Central memory CD8-positive, alpha-beta T cell (primary cell): ENCODE measurements around the gene AKR1E2.
"Not testable (repeated sequence)": the region's sequence is repeated elsewhere in the genome, so short reads cannot be mapped to it uniquely, and the experiment has no call there.

Experiments
- ATAC-seq: fragments of 150-1000 bp; cut with Tn5 transposase; replicated peaks from 2 replicates; pipeline ENCODE4 v1.10.0; 2022; ENCODE audit warnings: mild to moderate bottlenecking, moderate FRiP score, moderate number of reproducible peaks; ENCODE audit not compliant: poor library complexity, severe bottlenecking; ENCODE audit errors: extremely low read depth
- DNase-seq, 2 donors: peaks; one replicate each; pipeline ENCODE4 v3.0.0; 2021; ENCODE audit warnings: low spot score in 2 of 2
- H3K27ac Mint-ChIP-seq: one replicate; pipeline ENCODE4 v1.8.0; 2022; ENCODE audit warnings: low read depth, mild to moderate bottlenecking, moderate library complexity, mixed read lengths
- H3K27me3 Mint-ChIP-seq: one replicate; pipeline ENCODE4 v1.8.0; 2022; ENCODE audit warnings: mixed read lengths
- H3K36me3 Mint-ChIP-seq: one replicate; pipeline ENCODE4 v1.8.0; 2022; ENCODE audit warnings: mild to moderate bottlenecking, moderate library complexity, mixed read lengths; ENCODE audit not compliant: insufficient read depth
- H3K4me1 Mint-ChIP-seq: one replicate; pipeline ENCODE4 v1.8.0; 2022; ENCODE audit warnings: mixed read lengths
- H3K4me3 Mint-ChIP-seq: one replicate; pipeline ENCODE4 v1.8.0; 2022; ENCODE audit warnings: mild to moderate bottlenecking, moderate library complexity, mixed read lengths
- H3K9me3 Mint-ChIP-seq: one replicate; pipeline ENCODE4 v1.8.0; 2022; ENCODE audit warnings: mixed read lengths

AKR1E2 gene

DNA sequence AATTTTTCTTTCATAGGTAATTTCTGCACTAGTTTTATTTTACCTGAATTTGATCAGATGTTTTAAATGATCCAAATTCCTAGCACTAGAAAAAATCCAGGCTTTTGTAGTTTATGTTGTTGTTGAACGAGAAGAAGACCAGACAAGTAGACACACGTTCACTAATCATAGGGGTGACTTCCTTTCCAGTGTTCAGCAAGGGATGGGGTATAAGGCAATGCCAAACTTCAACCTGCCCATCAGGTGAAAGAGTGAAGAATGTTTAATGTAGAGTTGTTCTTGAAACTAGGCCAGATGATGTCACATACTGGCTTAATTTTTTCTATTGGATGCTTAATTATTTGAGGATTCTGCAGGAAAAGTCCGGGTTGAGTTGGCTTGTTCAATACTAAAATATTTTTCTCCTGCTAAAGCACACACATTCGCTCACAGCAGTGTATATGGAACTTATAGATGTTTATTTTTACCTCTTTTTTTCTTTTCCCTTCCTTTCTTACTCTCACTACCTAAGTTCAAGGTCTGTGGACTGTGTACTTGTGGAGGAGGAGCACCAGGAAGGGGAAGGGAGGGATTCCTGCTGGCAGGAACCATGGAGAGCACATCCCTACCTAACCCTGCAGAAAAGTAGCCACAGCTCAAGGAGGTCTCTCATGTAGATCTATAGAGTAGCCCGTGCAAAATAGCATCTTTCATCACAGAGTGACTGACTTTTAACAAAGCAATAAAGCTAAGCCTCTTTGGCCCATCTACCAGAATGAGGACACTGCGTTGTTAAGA lies 23.1 kb upstream of the AKR1E2 start:
- Mint-ChIP-seq H3K4me3 (no peak overlapping the region), H3K4me1 (no peaks in the 10 kb centered on the region), H3K36me3 (no peaks in the 10 kb centered on the region), H3K27me3 (peaks cover 65% of the 10 kb centered on the region), H3K27ac (no peak overlapping the region), H3K9me3 (no peaks in the 10 kb centered on the region)
- DNase-seq, result no peak
- ATAC-seq, result no peak

DNA sequence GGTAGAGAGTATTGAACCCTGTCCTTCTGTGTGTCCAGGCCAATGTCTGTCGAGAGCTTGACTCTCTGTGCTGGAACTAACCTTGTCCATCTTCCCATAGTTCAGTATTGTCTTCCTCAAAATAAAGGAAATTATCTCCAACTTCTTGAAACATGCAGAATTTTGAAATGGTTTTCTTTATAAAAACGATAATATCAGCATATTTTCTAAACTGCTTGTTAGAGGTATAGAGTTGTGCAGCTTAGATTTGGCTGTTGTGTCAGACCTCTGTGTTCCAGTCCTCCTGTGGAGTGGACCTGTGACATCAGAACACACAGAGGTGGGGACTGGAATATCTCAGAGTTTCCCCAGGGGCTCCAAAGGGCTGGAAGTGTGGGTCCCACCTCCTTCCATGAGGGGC lies 22.2 kb upstream of the AKR1E2 start:
- H3K4me3 Mint-ChIP-seq, result no peak overlapping the region
- H3K27me3 Mint-ChIP-seq, result peaks cover 65% of the 10 kb centered on the region
- no peak overlapping the region for H3K27ac Mint-ChIP-seq
- ATAC-seq (no peak), DNase-seq (no peak)
- no peaks in the 10 kb centered on the region for H3K36me3 Mint-ChIP-seq
- no peaks in the 10 kb centered on the region for H3K4me1 Mint-ChIP-seq
- no peaks in the 10 kb centered on the region for H3K9me3 Mint-ChIP-seq

DNA sequence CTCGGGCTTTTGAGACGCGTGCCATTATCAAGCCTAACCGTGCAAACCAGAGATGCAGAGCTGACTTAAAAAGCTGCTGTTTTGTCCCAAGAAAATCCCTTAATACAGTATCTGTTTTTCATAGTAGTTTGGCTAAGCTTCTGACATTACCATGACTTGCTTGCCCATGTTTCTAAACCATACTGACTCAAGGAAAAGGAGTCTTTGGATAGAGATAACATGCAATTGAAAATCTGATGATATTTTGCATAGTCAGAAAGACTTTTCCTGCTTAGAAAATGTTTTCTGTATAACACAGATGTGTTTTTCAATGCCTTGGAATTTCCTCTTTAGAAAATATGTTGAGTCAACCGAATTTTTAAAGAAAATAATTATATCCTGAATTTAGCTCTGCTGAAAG lies 21.5 kb upstream of the AKR1E2 start:
- DNase-seq (no peak), ATAC-seq (no peak)
- Mint-ChIP-seq H3K9me3 (no peaks in the 10 kb centered on the region), H3K27ac (no peak overlapping the region), H3K36me3 (no peaks in the 10 kb centered on the region), H3K4me3 (no peak overlapping the region), H3K4me1 (no peaks in the 10 kb centered on the region), H3K27me3 (peaks cover 65% of the 10 kb centered on the region)

DNA sequence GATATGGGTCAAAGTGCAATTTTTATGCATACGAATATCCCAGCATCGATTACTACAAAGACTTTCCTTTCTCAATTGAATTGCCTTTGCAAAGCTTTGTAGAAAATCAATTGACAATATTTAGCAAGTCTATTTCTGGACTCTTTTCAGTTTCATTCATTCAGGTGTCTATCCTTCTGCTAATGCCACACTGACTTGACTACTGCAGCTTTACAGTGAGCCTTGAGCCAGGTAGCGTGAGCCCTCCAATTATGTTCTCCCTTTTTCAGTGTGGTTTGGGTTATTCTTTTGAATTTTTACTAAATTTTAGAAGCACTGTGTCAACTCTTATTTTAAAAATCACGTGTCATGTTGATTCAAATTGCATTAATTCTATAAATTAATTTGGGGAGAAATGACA lies 19.5 kb upstream of the AKR1E2 start:
- Mint-ChIP-seq H3K27me3 (peaks cover 64% of the 10 kb centered on the region), H3K9me3 (no peaks in the 10 kb centered on the region), H3K27ac (no peak overlapping the region), H3K4me1 (no peaks in the 10 kb centered on the region), H3K4me3 (no peak overlapping the region), H3K36me3 (no peaks in the 10 kb centered on the region)
- DNase-seq, result no peak
- no peak for ATAC-seq

DNA sequence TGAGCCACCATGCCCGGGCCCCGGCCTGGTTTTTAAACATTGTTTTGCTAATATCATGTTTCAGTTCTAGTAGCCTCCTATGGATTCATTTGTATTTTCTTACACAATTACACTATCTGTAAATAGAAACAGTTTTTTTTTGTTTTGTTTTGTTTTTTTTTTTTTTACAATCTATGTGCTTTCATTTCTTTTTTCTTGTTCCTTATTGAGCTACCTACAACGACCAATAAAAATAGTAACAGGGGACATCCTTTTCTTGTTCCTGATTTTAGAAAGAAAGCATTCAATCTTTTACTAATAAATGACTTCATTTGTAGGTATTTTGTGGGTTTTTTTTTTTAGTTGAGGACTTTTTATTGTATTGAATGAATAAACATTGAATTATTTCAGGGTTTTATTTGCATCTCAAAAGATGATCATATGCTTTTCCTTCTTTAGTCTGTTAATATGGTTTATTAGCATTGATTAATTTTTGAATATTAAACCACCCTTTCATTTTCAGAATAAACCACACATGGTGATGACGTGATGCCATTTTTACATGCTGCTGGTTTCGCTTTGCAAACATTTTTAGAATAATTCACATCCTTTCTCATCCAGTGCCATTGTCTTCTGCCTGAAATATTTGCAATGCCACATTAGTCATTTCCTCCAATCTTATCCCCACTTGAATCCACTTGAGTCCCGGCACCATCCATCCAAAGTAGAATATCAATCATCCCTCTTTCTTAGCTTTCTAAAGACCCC lies 18.1 kb upstream of the AKR1E2 start:
- H3K27ac Mint-ChIP-seq, result no peak overlapping the region
- no peaks in the 10 kb centered on the region for H3K36me3 Mint-ChIP-seq
- no peak overlapping the region for H3K4me3 Mint-ChIP-seq
- ATAC-seq, result no peak
- H3K9me3 Mint-ChIP-seq, result no peaks in the 10 kb centered on the region
- H3K27me3 Mint-ChIP-seq, result peaks cover 59% of the 10 kb centered on the region
- no peaks in the 10 kb centered on the region for H3K4me1 Mint-ChIP-seq
- DNase-seq, result no peak

DNA sequence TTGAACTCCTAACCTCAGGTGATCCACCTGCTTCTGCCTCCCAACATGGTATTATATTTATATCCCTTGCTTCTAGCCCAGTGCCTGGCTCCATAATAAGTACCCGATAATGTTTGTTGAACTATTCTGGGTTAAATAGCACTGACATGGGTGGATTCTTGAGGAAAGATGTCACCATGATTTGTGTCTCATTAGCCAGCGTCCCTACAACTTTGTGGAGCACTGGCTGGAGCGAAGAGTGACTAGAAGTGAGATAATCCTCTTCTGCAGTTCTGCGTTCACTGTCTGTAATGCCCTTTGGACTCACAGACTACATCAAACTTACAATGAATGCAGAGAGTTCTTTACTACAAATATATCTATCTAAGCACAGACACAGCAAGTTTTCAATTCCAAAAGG lies 16.9 kb upstream of the AKR1E2 start:
- Mint-ChIP-seq H3K4me3 (no peak overlapping the region), H3K36me3 (no peaks in the 10 kb centered on the region), H3K27ac (no peak overlapping the region), H3K4me1 (no peaks in the 10 kb centered on the region), H3K9me3 (no peaks in the 10 kb centered on the region), H3K27me3 (peaks cover 50% of the 10 kb centered on the region)
- DNase-seq (no peak), ATAC-seq (no peak)

DNA sequence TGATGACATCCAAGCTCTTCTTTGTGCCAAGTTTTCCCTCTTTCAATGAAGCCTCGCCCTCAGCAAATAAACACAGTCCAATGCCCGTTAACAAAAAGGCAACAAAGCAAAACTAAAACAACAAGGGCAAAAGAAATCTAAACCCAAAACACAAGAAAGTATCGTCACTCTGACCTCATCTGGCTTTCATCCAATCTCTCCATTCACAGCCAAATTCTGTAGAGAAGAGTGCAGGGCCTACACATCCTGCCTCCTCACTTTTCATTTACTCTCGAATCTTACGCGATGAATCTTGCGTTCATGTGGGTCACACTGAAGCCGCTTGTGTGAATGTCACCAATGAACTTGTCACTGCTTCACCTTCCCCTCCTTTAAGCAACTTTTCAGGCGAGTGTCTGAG lies 15.9 kb upstream of the AKR1E2 start:
- DNase-seq, result no peak
- Mint-ChIP-seq H3K4me1 (no peaks in the 10 kb centered on the region), H3K4me3 (no peak overlapping the region), H3K27me3 (peaks cover 41% of the 10 kb centered on the region), H3K27ac (no peak overlapping the region), H3K9me3 (no peaks in the 10 kb centered on the region), H3K36me3 (no peaks in the 10 kb centered on the region)
- no peak for ATAC-seq

DNA sequence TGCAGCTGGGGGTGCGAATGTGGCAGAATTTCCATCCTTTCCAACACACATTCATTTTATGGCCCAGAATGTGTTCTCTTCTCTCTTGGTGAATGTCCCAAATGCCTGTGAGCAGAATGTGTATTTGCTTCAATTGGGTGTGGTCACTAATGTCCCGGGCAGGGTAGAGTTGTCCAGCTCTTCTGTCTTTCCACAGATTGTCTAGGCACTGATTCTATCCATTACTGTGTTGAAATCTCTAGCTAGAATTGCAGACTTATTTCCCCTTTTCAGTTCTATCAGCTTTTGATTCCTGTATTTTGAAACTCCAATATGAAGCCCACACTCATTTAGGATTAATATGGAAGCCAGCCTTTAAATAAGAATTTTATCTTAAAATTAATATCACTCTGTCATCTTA lies 14.0 kb upstream of the AKR1E2 start:
- Mint-ChIP-seq H3K4me1 (no peaks in the 10 kb centered on the region), H3K36me3 (no peaks in the 10 kb centered on the region), H3K27ac (no peak overlapping the region), H3K27me3 (peaks cover 28% of the 10 kb centered on the region), H3K4me3 (no peak overlapping the region), H3K9me3 (no peaks in the 10 kb centered on the region)
- DNase-seq (no peak), ATAC-seq (no peak)

DNA sequence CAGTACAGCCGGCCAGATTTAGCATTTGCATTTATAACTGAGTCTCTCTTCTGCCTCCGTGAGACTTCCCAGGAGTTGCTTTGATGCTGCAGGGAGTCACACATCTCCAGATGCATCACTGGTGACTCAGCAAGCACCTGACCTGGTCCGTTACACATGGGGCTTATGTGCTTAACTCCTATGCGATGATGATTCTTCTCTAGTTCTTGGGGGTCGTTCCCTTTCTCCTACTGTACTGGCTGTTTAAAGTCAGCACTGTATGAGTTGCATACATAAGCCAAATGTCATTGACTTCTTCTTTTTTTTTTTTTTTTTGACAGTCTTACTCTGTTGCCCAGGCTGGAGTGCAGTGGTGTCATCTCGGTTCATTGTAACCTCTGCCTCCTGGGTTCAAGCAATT lies 13.0 kb upstream of the AKR1E2 start:
- no peak overlapping the region for H3K4me3 Mint-ChIP-seq
- DNase-seq (no peak), ATAC-seq (no peak)
- no peaks in the 10 kb centered on the region for H3K36me3 Mint-ChIP-seq
- no peaks in the 10 kb centered on the region for H3K4me1 Mint-ChIP-seq
- H3K9me3 Mint-ChIP-seq, result no peaks in the 10 kb centered on the region
- H3K27me3 Mint-ChIP-seq, result peaks cover 28% of the 10 kb centered on the region
- no peak overlapping the region for H3K27ac Mint-ChIP-seq

DNA sequence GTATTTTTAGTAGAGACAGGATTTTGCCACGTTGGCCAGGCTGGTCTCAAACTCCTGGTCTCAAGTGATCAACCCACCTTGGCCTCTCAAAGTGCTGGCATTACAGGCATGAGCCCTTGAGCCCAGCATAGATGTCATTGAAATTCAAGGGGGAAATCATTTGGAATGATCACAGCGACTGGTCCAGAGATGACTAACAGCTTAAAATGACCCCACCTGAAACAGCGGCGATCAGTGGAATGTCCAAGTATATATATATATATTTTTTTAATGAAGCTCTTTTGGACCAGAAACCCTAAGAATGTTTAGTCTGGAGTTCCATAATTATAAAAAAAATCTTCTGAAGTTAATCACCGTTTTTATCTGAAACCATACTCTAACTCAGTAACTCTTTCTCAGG lies 12.5 kb upstream of the AKR1E2 start:
- no peaks in the 10 kb centered on the region for H3K9me3 Mint-ChIP-seq
- no peak overlapping the region for H3K4me3 Mint-ChIP-seq
- H3K27me3 Mint-ChIP-seq, result peaks cover 28% of the 10 kb centered on the region
- H3K27ac Mint-ChIP-seq, result no peak overlapping the region
- DNase-seq (no peak), ATAC-seq (no peak)
- H3K36me3 Mint-ChIP-seq, result no peaks in the 10 kb centered on the region
- no peaks in the 10 kb centered on the region for H3K4me1 Mint-ChIP-seq

DNA sequence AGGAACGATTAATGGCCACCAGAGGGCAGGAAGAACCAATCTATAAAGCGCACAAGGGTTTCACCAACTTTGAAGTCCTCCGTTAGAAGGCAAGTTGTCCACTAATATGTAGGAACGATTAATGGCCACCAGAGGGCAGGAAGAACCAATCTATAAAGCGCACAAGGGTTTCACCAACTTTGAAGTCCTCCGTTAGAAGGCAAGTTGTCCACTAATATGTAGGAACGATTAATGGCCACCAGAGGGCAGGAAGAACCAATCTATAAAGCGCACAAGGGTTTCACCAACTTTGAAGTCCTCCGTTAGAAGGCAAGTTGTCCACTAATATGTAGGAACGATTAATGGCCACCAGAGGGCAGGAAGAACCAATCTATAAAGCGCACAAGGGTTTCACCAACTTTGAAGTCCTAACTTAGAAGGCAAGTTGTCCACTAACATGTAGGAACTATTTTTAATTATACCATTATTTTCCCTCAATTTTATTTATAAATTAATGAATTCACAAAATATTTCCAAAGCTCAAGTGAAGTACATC lies 10.3 kb upstream of the AKR1E2 start:
- H3K27me3 Mint-ChIP-seq, result peaks cover 28% of the 10 kb centered on the region
- H3K4me1 Mint-ChIP-seq, ATAC-seq, H3K36me3 Mint-ChIP-seq, DNase-seq, H3K4me3 Mint-ChIP-seq, H3K9me3 Mint-ChIP-seq, H3K27ac Mint-ChIP-seq: not testable (repeated sequence)

DNA sequence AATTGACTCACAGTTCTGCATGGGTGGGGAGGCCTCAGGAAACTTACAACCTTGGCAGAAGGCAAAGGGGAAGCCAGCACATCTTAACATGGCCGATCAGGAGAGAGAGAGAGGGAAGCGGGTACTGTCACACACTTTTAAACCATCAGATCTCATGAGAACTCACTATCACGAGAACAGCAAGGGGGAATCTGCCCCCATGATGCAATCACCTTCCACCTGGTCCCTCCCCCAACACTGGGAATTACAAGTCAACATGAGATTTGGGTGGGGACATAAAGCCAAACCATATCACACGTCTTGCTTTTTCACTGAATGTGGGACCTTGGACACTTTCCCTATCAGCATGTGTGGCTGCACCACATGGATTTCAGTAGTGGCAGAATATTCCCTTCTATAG lies 9.0 kb upstream of the AKR1E2 start:
- Mint-ChIP-seq H3K4me3 (no peak overlapping the region), H3K27me3 (peaks cover 35% of the 10 kb centered on the region), H3K4me1 (no peaks in the 10 kb centered on the region), H3K9me3 (no peaks in the 10 kb centered on the region), H3K36me3 (no peaks in the 10 kb centered on the region), H3K27ac (no peak overlapping the region)
- DNase-seq, result no peak
- ATAC-seq, result no peak

DNA sequence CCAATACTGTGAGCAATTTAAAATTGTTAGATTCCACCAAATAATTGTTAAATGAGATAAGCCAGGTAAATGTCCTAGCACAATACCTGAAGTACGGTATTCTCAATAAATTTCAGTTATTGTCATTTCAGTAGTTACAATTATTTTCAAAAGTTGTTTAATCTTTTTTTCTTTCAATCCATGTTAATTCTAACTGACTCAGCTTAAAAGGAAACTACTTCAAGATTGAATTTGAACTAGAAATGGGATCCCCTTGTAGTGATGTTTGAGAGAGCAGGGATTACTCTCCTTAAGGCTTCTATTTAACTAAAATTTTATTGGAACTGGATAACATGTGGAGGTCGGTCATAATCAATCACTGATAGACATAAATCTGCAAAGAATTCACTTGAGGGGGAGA lies 6.9 kb upstream of the AKR1E2 start:
- Mint-ChIP-seq H3K9me3 (no peaks in the 10 kb centered on the region), H3K27ac (no peak overlapping the region), H3K36me3 (no peaks in the 10 kb centered on the region), H3K4me1 (no peaks in the 10 kb centered on the region), H3K27me3 (peaks cover 53% of the 10 kb centered on the region), H3K4me3 (no peak overlapping the region)
- ATAC-seq, result no peak
- no peak for DNase-seq
